PC-9 (cell line): ENCODE data around the gene IMPG2.

Experiments
- CTCF ChIP-seq: fragments of 200-600 bp; sonication (generic); conservative IDR thresholded peaks from 2 replicates; pipeline ENCODE4 v1.6.1; 2017; ENCODE audit warnings: mixed run types, antibody characterized with exemption, mild to moderate bottlenecking, moderate library complexity
- EZH2 ChIP-seq: fragments of 200-600 bp; sonication (generic); IDR thresholded peaks from 2 replicates; pipeline ENCODE4 v1.8.0; 2017; ENCODE audit warnings: antibody characterized with exemption, low read depth

GRCh38 chr3:101224739-101225138 lies 95.6 kb downstream of the IMPG2 start:
- no peak for TF ChIP-seq CTCF
- no peak for TF ChIP-seq EZH2
